GM21381 (cell line): ENCODE results near the gene STN1.

Experiments
- ATAC-seq: cut with Tn5 transposase; IDR thresholded peaks from one replicate; pipeline ENCODE4 v1.9.1; 2021; ENCODE audit warnings: mild to moderate bottlenecking, moderate library complexity; ENCODE audit not compliant: unreplicated experiment

STN1 gene

DNA sequence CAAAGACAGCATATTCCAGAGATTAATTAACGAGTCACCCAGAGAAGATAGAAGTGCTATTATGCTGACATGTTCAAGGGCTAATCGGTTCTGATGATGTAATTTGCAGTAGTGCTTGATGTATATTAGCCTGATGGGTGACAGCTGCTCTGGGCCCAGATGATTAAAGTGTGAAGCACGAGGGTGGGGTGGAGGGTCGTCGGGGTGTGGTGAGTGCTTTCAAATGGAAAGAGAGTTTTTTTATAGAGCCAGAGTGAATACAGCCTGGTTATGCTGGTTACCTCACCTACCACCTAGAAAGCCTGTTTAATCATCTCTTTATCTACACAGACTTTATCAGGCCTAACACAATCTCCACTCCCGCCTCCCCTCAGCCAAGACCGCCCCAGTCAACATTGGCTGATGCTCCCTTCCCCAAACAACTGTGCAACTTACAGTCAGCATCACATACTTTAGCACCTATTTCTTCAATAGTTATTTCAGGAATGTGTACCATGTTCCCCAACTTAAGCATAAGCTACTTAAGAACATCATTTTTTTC lies 11.5 kb upstream of the STN1 start:
- no peak for ATAC-seq

GRCh38 chr10:103928784-103929183 lies 10.8 kb upstream of the STN1 start:
- no peak for ATAC-seq

DNA sequence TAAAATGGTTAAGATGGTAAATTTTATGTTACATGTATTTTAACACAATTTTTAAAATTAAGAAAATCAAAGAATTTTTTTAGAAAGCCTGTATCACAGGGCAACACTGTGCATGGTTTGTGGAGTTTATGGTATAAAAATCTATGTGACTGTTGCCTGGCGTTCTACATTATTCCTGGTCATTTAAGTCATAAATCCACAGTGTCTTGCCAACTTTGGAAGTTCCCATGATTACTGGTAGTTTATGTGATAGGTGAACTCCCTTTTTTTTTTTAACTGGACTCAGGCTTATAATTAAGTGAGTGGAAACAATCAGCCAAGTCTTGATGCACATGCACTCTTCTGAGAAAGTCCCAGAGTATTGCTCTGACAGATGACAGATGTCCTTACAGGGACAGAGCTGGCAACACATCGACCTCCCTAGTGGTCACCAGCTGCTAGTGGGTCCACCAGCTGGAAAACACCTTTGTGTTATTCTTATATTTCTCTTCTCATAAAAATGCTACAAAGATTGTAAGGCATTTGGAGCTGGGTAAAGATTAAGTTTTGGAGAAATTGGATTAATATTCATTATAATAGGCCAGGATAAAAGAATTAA lies 8.8 kb upstream of the STN1 start:
- no peak for ATAC-seq

DNA sequence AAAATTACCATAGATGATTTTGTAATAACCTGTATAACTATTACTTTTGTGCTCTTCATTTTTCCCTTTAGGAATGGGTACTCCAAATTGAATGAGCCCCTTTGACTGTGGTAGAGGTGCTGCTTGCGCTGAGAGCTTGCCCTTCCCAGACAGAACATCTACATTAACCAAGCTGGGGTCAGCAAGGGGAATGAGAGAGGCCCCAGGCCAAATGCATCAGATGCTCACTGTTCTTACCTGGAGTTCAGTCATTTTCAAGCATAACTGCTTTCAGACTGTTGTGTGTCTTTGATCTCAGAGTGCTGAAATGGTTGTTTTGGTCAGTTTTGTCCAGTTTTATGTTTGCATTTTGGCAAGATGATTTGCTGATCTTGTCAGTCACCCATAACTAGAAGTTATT lies 7.6 kb upstream of the STN1 start:
- no peak for ATAC-seq

GRCh38 chr10:103923502-103923901 lies 5.5 kb upstream of the STN1 start:
- ATAC-seq: no peak

- ATAC-seq: no peak
Observed at GRCh38 chr10:103922659-103923058, 4.7 kb upstream of the STN1 start.

GRCh38 chr10:103921750-103922195 lies 3.8 kb upstream of the STN1 start:
- no peak for ATAC-seq

DNA sequence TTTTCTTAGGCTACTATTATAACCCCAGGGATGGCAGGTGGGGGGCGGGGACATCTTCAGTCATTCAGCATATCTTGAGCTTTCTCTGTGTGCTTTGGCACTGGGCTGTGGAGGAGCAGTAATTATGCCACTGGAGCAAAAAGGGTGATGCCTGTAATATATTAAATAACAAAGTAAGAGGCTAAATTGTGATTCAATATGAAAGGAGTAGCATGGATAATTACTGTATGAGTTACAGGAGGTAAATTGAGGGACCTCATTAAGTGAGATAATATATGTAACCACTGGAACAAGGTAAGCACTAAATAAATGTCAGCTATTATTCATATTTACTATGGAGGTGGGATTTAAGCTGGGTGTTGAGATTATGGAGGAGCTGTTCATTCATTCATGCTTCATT lies 3.3 kb upstream of the STN1 start:
- no peak for ATAC-seq

DNA sequence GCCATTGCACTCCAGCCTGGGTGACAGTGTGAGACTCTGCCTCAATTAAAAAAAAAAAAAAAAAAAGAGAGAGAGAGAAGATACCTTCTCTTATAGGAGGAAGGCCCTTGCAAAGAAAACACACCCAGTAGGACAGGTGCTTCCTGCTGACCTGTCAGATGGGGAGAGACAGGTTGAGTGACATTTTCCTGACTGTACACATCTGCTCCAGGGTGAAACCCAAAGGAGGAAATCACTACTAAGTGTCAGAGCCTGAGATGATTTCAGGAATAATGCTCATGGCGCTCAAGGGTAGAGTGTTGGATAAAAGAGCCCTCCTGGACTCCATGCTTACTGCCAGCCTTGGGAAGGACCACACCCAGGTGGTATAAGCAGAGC lies 1.7 kb upstream of the STN1 start:
- no peak for ATAC-seq

GRCh38 chr10:103917302-103918052 lies 507 bp downstream of the STN1 start:
- ATAC-seq: no peak

DNA sequence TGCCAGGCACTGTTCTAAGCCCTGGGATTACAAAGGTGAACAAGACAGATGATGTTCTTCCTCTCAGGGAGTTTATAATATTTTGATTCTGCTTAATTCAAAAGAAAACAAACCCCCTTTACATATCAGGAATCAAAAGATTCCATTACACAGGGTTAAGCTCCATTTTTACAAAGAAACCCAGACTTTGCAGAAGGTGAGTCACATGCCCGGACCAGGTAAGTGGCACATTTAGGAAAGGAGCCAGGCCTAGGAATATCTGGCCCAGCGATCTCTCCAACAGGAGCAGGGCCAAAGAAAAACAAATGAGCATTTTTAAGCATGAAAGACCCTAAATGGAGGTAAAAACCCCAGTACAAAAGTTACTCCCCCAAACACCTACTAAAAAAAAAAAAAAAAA lies 1.1 kb downstream of the STN1 start:
- ATAC-seq: no peak

DNA sequence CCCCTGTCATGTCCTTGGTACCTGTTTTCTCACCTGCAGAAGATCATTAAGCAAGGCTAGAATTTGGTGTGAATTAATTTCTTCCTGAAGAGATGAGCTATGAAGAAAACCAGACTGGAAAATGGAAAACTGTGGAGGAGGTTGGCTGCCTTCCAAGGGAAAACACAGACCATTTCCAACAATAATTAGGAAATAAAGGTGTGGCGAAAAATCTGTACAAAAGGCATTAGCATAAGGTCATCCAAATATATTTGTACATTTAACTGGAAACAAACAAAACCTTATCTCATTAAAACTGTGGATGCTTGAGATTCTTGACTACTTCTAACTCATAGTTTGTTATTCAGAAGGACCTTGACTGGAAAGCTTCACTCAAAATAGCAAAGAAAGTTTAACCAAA lies 1.7 kb downstream of the STN1 start:
- ATAC-seq: no peak

GRCh38 chr10:103915796-103916195 lies 2.2 kb downstream of the STN1 start:
- no peak for ATAC-seq

DNA sequence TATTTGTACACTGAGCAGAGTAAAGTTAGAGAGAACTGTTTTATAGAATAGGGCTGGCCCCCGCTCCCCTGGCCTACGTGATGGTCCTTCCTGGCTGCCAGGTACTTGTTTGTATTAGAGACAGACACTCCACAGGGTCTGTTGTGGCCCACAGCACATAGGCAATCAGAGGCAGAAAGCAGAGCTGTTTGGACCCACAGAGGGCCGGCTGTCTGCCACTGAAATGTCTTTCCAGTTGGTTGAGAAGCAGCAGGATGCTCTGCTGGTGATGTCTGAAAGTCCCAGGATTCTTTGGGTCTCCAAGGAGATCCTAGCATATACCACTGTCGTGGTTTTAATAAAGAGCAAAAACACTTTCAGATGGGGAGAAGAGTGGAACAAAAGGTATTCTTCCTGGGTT lies 5.2 kb downstream of the STN1 start:
- ATAC-seq: no peak

DNA sequence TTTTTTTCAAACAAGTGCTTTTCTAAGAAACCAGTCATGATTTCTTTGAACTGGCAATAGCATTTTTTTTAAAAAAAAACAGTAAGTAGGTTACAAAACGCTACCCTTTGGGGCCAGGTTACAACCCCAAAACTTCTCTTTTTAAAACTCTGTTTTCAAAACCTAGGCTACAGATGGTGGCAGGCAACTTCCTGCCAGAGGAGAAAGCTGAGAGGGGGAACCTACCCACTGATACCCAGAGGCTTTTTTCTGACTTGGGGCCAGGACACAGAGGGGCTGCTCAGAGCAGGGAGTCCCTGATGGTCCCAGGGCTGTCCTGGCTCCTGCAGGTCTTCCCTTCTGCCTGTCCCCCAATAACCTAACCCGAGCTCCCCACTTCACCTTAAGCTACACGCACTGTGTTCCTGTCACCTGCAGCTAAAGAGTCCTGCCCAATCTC lies 6.9 kb downstream of the STN1 start:
- ATAC-seq: no peak

DNA sequence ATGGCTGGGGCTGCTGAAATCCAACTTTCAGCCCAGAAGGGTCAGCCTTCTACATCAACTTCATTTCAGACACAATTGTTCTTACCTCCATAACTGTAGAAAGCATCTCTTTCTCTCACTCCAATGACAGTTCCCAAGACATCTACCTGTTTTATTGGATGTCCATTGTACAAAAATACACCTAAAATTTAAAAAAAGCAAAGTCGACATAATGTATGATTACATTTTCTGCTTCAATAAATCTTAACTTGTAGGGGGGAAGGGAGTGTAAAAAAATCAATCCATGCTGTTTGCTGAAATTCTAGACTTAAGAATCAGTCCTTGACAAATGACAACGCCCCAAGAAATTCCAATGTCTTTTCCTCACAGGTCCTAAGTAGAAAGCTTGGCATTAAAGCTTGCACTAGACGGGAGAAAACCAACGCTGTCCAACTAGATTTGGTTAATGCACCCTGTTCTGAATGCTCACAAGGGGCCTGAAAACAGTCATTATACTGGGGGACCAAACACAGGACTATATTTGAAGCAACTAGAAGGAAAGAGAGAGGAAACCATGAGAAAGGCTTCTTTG lies 7.5 kb downstream of the STN1 start:
- no peak for ATAC-seq

DNA sequence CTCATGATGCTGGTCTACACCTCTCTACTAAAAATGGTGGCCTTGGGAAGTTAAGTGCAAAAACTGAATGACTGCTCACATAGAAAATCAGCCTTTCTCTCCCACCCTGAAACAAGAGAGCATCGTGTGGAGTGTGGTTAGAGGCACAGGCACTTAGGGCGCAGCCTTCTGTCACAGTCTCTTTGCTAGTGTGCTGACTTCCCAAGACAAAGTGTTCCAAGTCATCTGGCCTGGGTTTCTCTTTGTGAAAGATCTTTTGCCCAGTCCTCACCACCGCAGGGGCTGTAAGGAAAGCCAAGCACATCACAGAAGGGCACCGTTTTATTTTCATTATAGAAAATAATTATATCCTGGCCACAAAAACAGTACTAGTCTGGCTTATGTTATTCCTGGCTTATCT lies 12.5 kb downstream of the STN1 start:
- no peak for ATAC-seq

DNA sequence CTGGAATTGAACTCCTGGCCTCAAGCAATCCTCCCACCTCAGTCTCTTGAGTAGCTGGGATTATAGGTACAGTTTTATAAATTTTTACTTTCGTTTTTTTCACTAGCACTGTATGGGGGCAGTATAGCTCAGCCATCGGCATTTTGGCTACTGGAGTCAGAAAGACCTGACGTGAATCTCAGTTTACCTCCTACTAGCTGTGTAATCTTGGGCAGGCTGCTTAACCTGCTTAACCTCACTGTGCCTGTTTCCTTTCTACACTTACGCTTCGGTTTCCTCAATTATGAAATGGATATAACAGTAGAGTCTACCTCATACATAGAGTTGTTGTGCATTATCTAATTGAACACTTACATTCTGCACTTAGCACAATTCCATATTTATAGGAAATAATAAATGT lies 16.7 kb downstream of the STN1 start:
- ATAC-seq: no peak

- ATAC-seq: no peak
Observed at GRCh38 chr10:103899312-103899711, 18.7 kb downstream of the STN1 start.

DNA sequence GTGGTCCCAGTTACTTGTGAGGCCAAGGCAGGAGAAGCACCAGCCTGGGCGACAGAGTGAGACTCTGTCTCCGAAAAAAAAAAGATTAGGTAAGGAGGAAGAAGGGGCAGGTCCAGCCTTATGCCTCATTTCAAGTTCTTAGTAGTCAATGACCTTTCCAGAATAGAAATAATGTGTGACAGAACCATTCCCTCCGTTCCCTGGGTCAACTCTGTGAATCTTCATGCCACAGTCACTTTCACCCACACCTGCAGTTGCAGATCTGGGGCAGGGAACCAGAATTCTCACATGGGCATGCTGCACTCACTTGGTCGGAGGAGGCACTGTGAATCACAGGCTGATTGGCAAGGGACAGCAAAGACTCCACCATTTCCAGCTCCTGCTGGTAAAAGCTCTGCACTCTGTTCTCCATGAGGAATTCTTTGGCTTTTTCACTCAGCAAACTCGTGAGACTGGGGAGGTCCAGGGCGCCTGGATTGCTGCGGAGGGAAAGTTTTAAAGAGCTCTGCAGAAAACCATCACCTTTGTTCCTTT lies 20.7 kb downstream of the STN1 start:
- no peak for ATAC-seq

DNA sequence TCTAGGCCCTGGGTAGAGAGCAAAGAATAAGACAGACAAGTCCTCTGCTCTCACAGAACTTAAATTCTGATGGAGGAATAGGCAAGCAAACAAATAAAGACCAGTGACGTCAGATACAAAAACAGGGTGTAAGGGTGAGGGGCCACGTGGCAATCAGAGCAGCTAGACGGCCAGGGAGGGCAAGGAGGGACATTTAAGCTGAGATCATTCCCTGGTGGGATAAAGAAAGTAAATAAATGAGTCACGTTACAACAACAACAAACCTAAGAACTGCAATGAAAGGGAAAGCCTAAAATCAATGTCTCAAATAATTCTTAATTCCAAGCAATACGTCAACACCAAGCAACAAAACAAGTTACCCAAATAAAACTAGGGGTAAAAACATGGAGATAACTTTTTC lies 21.8 kb downstream of the STN1 start:
- ATAC-seq: no peak
